Ectodermal cell (in vitro differentiated cells): ENCODE measurements around the gene AGBL1.
"Not testable (repeated sequence)": the region's sequence is repeated elsewhere in the genome, so short reads cannot be mapped to it uniquely, and the experiment has no call there.

Experiments used
- H3K27ac ChIP-seq: 2 replicates; pipeline ENCODE4 v1.7.0; 2013; ENCODE audit warnings: mild to moderate bottlenecking, low read depth, low read length; ENCODE audit not compliant: insufficient read depth, poor library complexity, severe bottlenecking
- H3K27me3 ChIP-seq: 2 replicates; pipeline ENCODE4 v1.7.0; 2013; ENCODE audit warnings: mild to moderate bottlenecking, low read length; ENCODE audit not compliant: insufficient read depth, control insufficient read depth, poor library complexity, severe bottlenecking
- H3K36me3 ChIP-seq: one replicate; pipeline ENCODE4 v1.7.0; 2013; ENCODE audit warnings: low read length; ENCODE audit not compliant: control insufficient read depth, insufficient read depth
- H3K4me1 ChIP-seq: one replicate; pipeline ENCODE4 v1.7.0; 2013; ENCODE audit warnings: low read length; ENCODE audit not compliant: control insufficient read depth, insufficient read depth
- H3K4me3 ChIP-seq: 2 replicates; pipeline ENCODE4 v1.7.0; 2013; ENCODE audit warnings: low read depth, low read length, control low read depth; ENCODE audit not compliant: insufficient read depth
- H3K9me3 ChIP-seq: 2 replicates; pipeline ENCODE4 v1.7.0; 2013; ENCODE audit warnings: mild to moderate bottlenecking, low read length, moderate library complexity; ENCODE audit not compliant: control insufficient read depth
- WGBS, 2 experiments: methylation state at CpG; one replicate each; pipeline ENCODE4 v1.1.7; 2013; ENCODE audit warnings: missing lambda C conversion rate in 2 of 2; 5-methylcytosine and 5-hydroxymethylcytosine counted together

The AGBL1 gene

GRCh38 chr15:86080302-86080701 is 631 bp downstream of the AGBL1 start:
- 67 to 82% methylated on average over 1 of the region's 1 CpG for WGBS, 2 experiments
- Histone ChIP-seq H3K9me3 (no peaks in the 10 kb centered on the region), H3K27ac (no peak overlapping the region)

GRCh38 chr15:86082619-86083380 is 3.1 kb downstream of the AGBL1 start:
- Histone ChIP-seq H3K4me1 (peaks cover 23% of the 10 kb centered on the region), H3K27me3 (no peaks in the 10 kb centered on the region), H3K9me3 (no peaks in the 10 kb centered on the region), H3K4me3 (no peak overlapping the region), H3K27ac (no peak overlapping the region), H3K36me3 (no peaks in the 10 kb centered on the region)
- 81 to 82% methylated on average over 13 of the region's 13 CpGs for WGBS, 2 experiments

More at GRCh38 chr15:86080302-86080701, 631 bp downstream of the AGBL1 start:
- Histone ChIP-seq H3K27me3 (no peaks in the 10 kb centered on the region), H3K36me3 (no peaks in the 10 kb centered on the region), H3K4me1 (peaks cover 31% of the 10 kb centered on the region), H3K4me3 (no peak overlapping the region)

- H3K9me3 ChIP-seq, result no peaks in the 10 kb centered on the region
- H3K27ac ChIP-seq, result peak overlapping the region; percentile 30
- H3K4me1 ChIP-seq, result peaks cover 14% of the 10 kb centered on the region
- no peak overlapping the region for H3K4me3 ChIP-seq
- H3K27me3 ChIP-seq, result no peaks in the 10 kb centered on the region
- H3K36me3 ChIP-seq, result no peaks in the 10 kb centered on the region
Observed at GRCh38 chr15:86087808-86088207, 8.1 kb downstream of the AGBL1 start.

GRCh38 chr15:86089422-86089821 is 9.8 kb downstream of the AGBL1 start:
- Histone ChIP-seq H3K27me3 (no peaks in the 10 kb centered on the region), H3K4me1 (peaks cover 14% of the 10 kb centered on the region), H3K36me3 (no peaks in the 10 kb centered on the region), H3K27ac (peak overlapping the region; percentile 71), H3K9me3 (no peaks in the 10 kb centered on the region), H3K4me3 (no peak overlapping the region)
- 10 to 18% methylated on average over 4 of the region's 4 CpGs for WGBS, 2 experiments

GRCh38 chr15:86101818-86102217 is 22.1 kb downstream of the AGBL1 start:
- H3K4me1 ChIP-seq, result no peaks in the 10 kb centered on the region
- no peaks in the 10 kb centered on the region for H3K27me3 ChIP-seq
- no peak overlapping the region for H3K4me3 ChIP-seq
- no peak overlapping the region for H3K27ac ChIP-seq
- 92 to 94% methylated on average over 4 to 5 of the region's 5 CpGs for WGBS, 2 experiments
- H3K9me3 ChIP-seq, result no peaks in the 10 kb centered on the region
- no peaks in the 10 kb centered on the region for H3K36me3 ChIP-seq

- H3K4me3 ChIP-seq, result no peak overlapping the region
- H3K36me3 ChIP-seq, result no peaks in the 10 kb centered on the region
- 95 to 97% methylated on average over 2 of the region's 2 CpGs for WGBS, 2 experiments
- no peaks in the 10 kb centered on the region for H3K4me1 ChIP-seq
- H3K27ac ChIP-seq, result no peak overlapping the region
- H3K27me3 ChIP-seq, result no peaks in the 10 kb centered on the region
- no peaks in the 10 kb centered on the region for H3K9me3 ChIP-seq
Observed at GRCh38 chr15:86103825-86104224, 24.2 kb downstream of the AGBL1 start.

- no peaks in the 10 kb centered on the region for H3K9me3 ChIP-seq
- H3K4me1 ChIP-seq, result no peaks in the 10 kb centered on the region
- no peaks in the 10 kb centered on the region for H3K36me3 ChIP-seq
- WGBS, 2 experiments, result 92 to 96% methylated on average over 4 of the region's 4 CpGs
- H3K27me3 ChIP-seq, result no peaks in the 10 kb centered on the region
- no peak overlapping the region for H3K27ac ChIP-seq
- no peak overlapping the region for H3K4me3 ChIP-seq
Observed at GRCh38 chr15:86106306-86106705, 26.6 kb downstream of the AGBL1 start.

- Histone ChIP-seq H3K4me3 (no peak overlapping the region), H3K9me3 (no peaks in the 10 kb centered on the region), H3K36me3 (no peaks in the 10 kb centered on the region), H3K27me3 (no peaks in the 10 kb centered on the region), H3K4me1 (no peaks in the 10 kb centered on the region), H3K27ac (no peak overlapping the region)
- WGBS, 2 experiments, result 90 to 96% methylated on average over 2 to 4 of the region's 4 CpGs
Observed at GRCh38 chr15:86115145-86115801, 35.6 kb downstream of the AGBL1 start.

- 76 to 80% methylated on average over 7 of the region's 7 CpGs for WGBS, 2 experiments
- Histone ChIP-seq H3K27me3 (no peaks in the 10 kb centered on the region), H3K36me3 (no peaks in the 10 kb centered on the region), H3K4me3 (no peak overlapping the region), H3K4me1 (no peaks in the 10 kb centered on the region), H3K27ac (no peak overlapping the region), H3K9me3 (no peaks in the 10 kb centered on the region)
Observed at GRCh38 chr15:86121568-86122225, 42.0 kb downstream of the AGBL1 start.

GRCh38 chr15:86122691-86123391 is 43.2 kb downstream of the AGBL1 start:
- H3K4me1 ChIP-seq, H3K27ac ChIP-seq, H3K27me3 ChIP-seq, H3K4me3 ChIP-seq, H3K9me3 ChIP-seq, H3K36me3 ChIP-seq: not testable (repeated sequence)
- 57 to 65% methylated on average over 3 of the region's 3 CpGs for WGBS, 2 experiments
